HG02852 (cell line): ENCODE results near the gene LRRTM4.

Experiments used
- ATAC-seq: cut with Tn5 transposase; IDR thresholded peaks from one replicate; pipeline ENCODE4 v1.9.1; 2021; ENCODE audit warnings: mild to moderate bottlenecking, moderate library complexity; ENCODE audit not compliant: unreplicated experiment

LRRTM4 gene

GRCh38 chr2:77479395-77479794, 42.8 kb downstream of the LRRTM4 start:
- ATAC-seq = no peak

GRCh38 chr2:77470096-77470495, 52.1 kb downstream of the LRRTM4 start:
- ATAC-seq = no peak

GRCh38 chr2:77469106-77469505, 53.1 kb downstream of the LRRTM4 start:
- no peak for ATAC-seq

- ATAC-seq = no peak
Measured at GRCh38 chr2:77459840-77460239, 62.3 kb downstream of the LRRTM4 start.

- ATAC-seq = no peak
Measured at GRCh38 chr2:77458216-77458615, 64.0 kb downstream of the LRRTM4 start.

- no peak for ATAC-seq
Measured at GRCh38 chr2:77457665-77458064, 64.5 kb downstream of the LRRTM4 start.

- ATAC-seq = no peak
Measured at GRCh38 chr2:77443076-77443475, 79.1 kb downstream of the LRRTM4 start.

GRCh38 chr2:77434880-77435279, 87.3 kb downstream of the LRRTM4 start:
- ATAC-seq = no peak

- no peak for ATAC-seq
Measured at GRCh38 chr2:77428946-77429345, 93.2 kb downstream of the LRRTM4 start.

- no peak for ATAC-seq
Measured at GRCh38 chr2:77421971-77422370, 100.2 kb downstream of the LRRTM4 start.

GRCh38 chr2:77418537-77418936, 103.6 kb downstream of the LRRTM4 start:
- ATAC-seq = no peak

- no peak for ATAC-seq
Measured at GRCh38 chr2:77404189-77404588, 118.0 kb downstream of the LRRTM4 start.

GRCh38 chr2:77398970-77399600, 123.1 kb downstream of the LRRTM4 start:
- no peak for ATAC-seq

GRCh38 chr2:77397763-77398162, 124.4 kb downstream of the LRRTM4 start:
- no peak for ATAC-seq

GRCh38 chr2:77395011-77395410, 127.2 kb downstream of the LRRTM4 start:
- ATAC-seq = no peak

GRCh38 chr2:77391119-77391518, 131.1 kb downstream of the LRRTM4 start:
- ATAC-seq = no peak

- no peak for ATAC-seq
Measured at GRCh38 chr2:77387324-77387723, 134.9 kb downstream of the LRRTM4 start.

GRCh38 chr2:77372636-77373035, 149.5 kb downstream of the LRRTM4 start:
- no peak for ATAC-seq

- ATAC-seq = no peak
Measured at GRCh38 chr2:77370511-77370910, 151.7 kb downstream of the LRRTM4 start.

GRCh38 chr2:77363277-77363676, 158.9 kb downstream of the LRRTM4 start:
- ATAC-seq = no peak

- no peak for ATAC-seq
Measured at GRCh38 chr2:77348821-77349220, 173.4 kb downstream of the LRRTM4 start.

GRCh38 chr2:77336013-77336412, 186.2 kb downstream of the LRRTM4 start:
- ATAC-seq = no peak
